Spleen (tissue), 7 donors: ENCODE data around the gene PTPRO.

Experiments used
- POLR2A ChIP-seq, 3 donors: fragments of 450-650 bp; IDR thresholded peaks; one replicate each; pipeline ENCODE4 v1.5.1; 2017; ENCODE audit warnings: antibody characterized with exemption in 3 of 3, mild to moderate bottlenecking in 1 of 3
- POLR2AphosphoS5 ChIP-seq, 3 donors: sonication (generic); formaldehyde crosslinking; IDR thresholded peaks; one replicate each; pipeline ENCODE4 v1.5.1; 2017; ENCODE audit warnings: antibody characterized with exemption in 3 of 3
- TF ChIP-seq, protein P1 (sequence below), 11 experiments: fragments of 200-600 bp in 7 of 11; fragments of 450-650 bp in 4 of 11; sonication (generic) in 4 of 11; IDR thresholded peaks in 8 of 11; conservative IDR thresholded peaks in 3 of 11; 1 replicate in 7 of 11; 2 replicates in 4 of 11; pipeline versions ENCODE4 v1.4.0 to v1.8.0; 2016 to 2021; ENCODE audit warnings: antibody characterized with exemption in 11 of 11, inconsistent platforms in 4 of 11, mild to moderate bottlenecking in 1 of 11
- donor health status: DM: no; HTN: no; CAD: no; lungs with moderate emphysema.
- donor health status: DM: no; HTN: no; CAD: no.
- donor health status: DM: no; HTN: no; CAD: no.

DNA sequence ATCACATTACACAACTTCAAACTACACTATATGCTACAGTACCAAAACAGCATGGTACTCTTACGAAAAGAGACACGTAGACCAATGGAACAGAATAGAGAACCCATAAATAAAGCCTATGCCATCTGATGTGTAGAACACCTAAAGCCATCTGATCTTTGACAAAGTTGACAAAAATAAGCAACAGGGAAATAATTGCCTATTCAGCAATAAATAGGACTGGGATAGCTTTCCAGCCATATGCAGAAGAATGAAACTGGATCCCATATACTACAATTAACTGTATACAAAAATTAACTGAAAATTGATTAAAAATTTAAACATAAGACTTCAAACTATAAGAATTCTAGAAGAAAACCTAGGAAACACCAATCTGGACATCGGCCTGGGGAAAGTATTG, 120.7 kb downstream of the PTPRO start:
- no peak for TF ChIP-seq POLR2A (IDR thresholded peaks at IDR 0.05)
- no peak for TF ChIP-seq POLR2AphosphoS5 (IDR thresholded peaks at IDR 0.05)
- TF ChIP-seq, protein P1, sequence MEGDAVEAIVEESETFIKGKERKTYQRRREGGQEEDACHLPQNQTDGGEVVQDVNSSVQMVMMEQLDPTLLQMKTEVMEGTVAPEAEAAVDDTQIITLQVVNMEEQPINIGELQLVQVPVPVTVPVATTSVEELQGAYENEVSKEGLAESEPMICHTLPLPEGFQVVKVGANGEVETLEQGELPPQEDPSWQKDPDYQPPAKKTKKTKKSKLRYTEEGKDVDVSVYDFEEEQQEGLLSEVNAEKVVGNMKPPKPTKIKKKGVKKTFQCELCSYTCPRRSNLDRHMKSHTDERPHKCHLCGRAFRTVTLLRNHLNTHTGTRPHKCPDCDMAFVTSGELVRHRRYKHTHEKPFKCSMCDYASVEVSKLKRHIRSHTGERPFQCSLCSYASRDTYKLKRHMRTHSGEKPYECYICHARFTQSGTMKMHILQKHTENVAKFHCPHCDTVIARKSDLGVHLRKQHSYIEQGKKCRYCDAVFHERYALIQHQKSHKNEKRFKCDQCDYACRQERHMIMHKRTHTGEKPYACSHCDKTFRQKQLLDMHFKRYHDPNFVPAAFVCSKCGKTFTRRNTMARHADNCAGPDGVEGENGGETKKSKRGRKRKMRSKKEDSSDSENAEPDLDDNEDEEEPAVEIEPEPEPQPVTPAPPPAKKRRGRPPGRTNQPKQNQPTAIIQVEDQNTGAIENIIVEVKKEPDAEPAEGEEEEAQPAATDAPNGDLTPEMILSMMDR (IDR thresholded peaks at IDR 0.05 in 8 of 11, conservative IDR thresholded peaks at IDR 0.05 in 3 of 11) = no peak
